IMR-90 (cell line): Measurements from ENCODE around the gene NXPH1.

ENCODE experiments used
- MAFK ChIP-seq: IDR thresholded peaks from 2 replicates; pipeline ENCODE4 v1.6.1; 2012; ENCODE audit warnings: low read depth, low read length, improper control_type of control experiment
- POLR2A ChIP-seq: IDR thresholded peaks from 2 replicates; pipeline ENCODE4 v1.6.1; 2012; ENCODE audit warnings: mild to moderate bottlenecking, low read depth, low read length
- RFX5 ChIP-seq: IDR thresholded peaks from 2 replicates; pipeline ENCODE4 v1.8.0; 2012; ENCODE audit warnings: low read depth, mild to moderate bottlenecking, low read length, moderate library complexity
- TF ChIP-seq, protein P1 (sequence below): conservative IDR thresholded peaks from 2 replicates; pipeline ENCODE4 v1.5.1; 2012; ENCODE audit warnings: mild to moderate bottlenecking, low read depth, low read length, improper control_type of control experiment

DNA sequence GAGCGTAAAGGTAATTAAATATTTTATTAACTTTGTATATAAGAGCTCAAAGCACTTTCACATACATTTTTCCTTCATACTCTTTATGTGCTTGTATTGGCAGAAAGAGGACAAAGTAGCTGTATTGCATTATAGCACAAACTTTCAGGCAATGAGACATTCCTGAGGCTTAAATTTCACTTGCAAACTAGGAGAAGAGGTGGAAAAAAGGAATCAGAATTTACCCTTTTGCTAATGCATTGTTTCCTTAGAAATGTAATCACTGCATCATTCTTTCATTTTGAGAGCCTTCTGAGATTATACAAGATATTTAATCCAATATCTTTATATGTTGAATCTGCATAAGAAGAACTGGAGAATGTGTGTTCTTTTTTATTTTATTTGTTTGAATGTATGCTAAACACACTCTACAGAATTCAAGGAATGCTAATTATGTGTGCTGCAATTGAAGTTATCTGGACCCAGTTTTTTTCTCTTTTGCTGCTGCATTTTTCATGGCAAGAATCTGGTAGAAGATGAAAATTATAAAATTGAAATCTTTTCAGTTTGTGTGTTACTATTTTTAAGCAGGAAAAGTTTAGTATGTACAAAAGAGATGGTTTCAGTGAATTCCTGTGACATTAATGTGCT is 185.1 kb downstream of the NXPH1 start:
- TF ChIP-seq, protein P1, sequence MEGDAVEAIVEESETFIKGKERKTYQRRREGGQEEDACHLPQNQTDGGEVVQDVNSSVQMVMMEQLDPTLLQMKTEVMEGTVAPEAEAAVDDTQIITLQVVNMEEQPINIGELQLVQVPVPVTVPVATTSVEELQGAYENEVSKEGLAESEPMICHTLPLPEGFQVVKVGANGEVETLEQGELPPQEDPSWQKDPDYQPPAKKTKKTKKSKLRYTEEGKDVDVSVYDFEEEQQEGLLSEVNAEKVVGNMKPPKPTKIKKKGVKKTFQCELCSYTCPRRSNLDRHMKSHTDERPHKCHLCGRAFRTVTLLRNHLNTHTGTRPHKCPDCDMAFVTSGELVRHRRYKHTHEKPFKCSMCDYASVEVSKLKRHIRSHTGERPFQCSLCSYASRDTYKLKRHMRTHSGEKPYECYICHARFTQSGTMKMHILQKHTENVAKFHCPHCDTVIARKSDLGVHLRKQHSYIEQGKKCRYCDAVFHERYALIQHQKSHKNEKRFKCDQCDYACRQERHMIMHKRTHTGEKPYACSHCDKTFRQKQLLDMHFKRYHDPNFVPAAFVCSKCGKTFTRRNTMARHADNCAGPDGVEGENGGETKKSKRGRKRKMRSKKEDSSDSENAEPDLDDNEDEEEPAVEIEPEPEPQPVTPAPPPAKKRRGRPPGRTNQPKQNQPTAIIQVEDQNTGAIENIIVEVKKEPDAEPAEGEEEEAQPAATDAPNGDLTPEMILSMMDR = no peak
- no peak for TF ChIP-seq MAFK
- no peak for TF ChIP-seq POLR2A
- no peak for TF ChIP-seq RFX5
